Activated T-helper 1 cell treated with anti-CD3 and anti-CD28 coated beads, Interleukin-12 subunit alpha, Interleukin-12 subunit beta, Interleukin-2, Interleukin-4 antibody, amounts not matched to agents 30 ng/mL and 10 ng/mL and 1 ng/mL, durations not matched to agents 14 hours and 24 hours and 36 hours (primary cell): ENCODE data around the gene RBFOX2. TPM values are rescaled to one million over a fixed set of nuclear protein-coding genes. Genes with fewer than 3 reads are reported as not detected.

Source experiments
- DNase-seq: peaks from one replicate; pipeline ENCODE4 v3.0.0; 2021; ENCODE audit warnings: low spot score
- H3K27ac Mint-ChIP-seq: one replicate; pipeline ENCODE4 v1.8.0; 2021; ENCODE audit warnings: mild to moderate bottlenecking, mixed read lengths
- H3K27me3 Mint-ChIP-seq: one replicate; pipeline ENCODE4 v1.8.0; 2022; ENCODE audit warnings: mild to moderate bottlenecking, moderate library complexity, mixed read lengths; ENCODE audit not compliant: insufficient read depth
- H3K36me3 Mint-ChIP-seq: one replicate; pipeline ENCODE4 v1.8.0; 2021; ENCODE audit warnings: low read depth, mixed read lengths
- H3K4me1 Mint-ChIP-seq: one replicate; pipeline ENCODE4 v1.8.0; 2021; ENCODE audit warnings: low read depth, mixed read lengths
- H3K4me3 Mint-ChIP-seq: one replicate; pipeline ENCODE4 v1.8.0; 2021; ENCODE audit warnings: mild to moderate bottlenecking, moderate library complexity, mixed read lengths
- H3K9me3 Mint-ChIP-seq: one replicate; pipeline ENCODE4 v1.8.0; 2021; ENCODE audit warnings: mixed read lengths
- intact Hi-C: fragments of 100-400 bp; cut with micrococcal nuclease; formaldehyde crosslinking; loops from one replicate; pipeline ENCODE4 v1.15.1; 2024
- total RNA-seq: library from RNA; stranded (reverse); gene quantifications from 2 replicates; pipeline ENCODE4 v1.2.3, GENCODE V29; 2022

The RBFOX2 gene
- total RNA-seq, 1 donor from 2014 or later: 3.8 TPM

- Mint-ChIP-seq H3K27me3 (peaks cover 8% of the 10 kb centered on the region), H3K27ac (no peak overlapping the region), H3K4me3 (no peak overlapping the region), H3K4me1 (no peaks in the 10 kb centered on the region), H3K36me3 (no peaks in the 10 kb centered on the region), H3K9me3 (no peaks in the 10 kb centered on the region)
- intact Hi-C loops: no loop called here
- no peak for DNase-seq
Measured at GRCh38 chr22:35957589-35957988, 71.0 kb downstream of the RBFOX2 start.

- H3K27ac Mint-ChIP-seq: no peak overlapping the region
Measured at GRCh38 chr22:35956850-35957249, 71.8 kb downstream of the RBFOX2 start.

GRCh38 chr22:35955546-35955945 is 73.1 kb downstream of the RBFOX2 start:
- Mint-ChIP-seq H3K4me3 (no peak overlapping the region), H3K27ac (no peak overlapping the region), H3K27me3 (peaks cover 4% of the 10 kb centered on the region), H3K9me3 (no peaks in the 10 kb centered on the region), H3K4me1 (no peaks in the 10 kb centered on the region), H3K36me3 (no peaks in the 10 kb centered on the region)
- DNase-seq: no peak
- intact Hi-C loops: no loop called here

More at GRCh38 chr22:35956850-35957249, 71.8 kb downstream of the RBFOX2 start:
- no peak overlapping the region for H3K4me3 Mint-ChIP-seq
- peaks cover 8% of the 10 kb centered on the region for H3K27me3 Mint-ChIP-seq
- H3K36me3 Mint-ChIP-seq: no peaks in the 10 kb centered on the region
- intact Hi-C loops: no loop called here
- no peak for DNase-seq
- H3K4me1 Mint-ChIP-seq: no peaks in the 10 kb centered on the region
- H3K9me3 Mint-ChIP-seq: no peaks in the 10 kb centered on the region

GRCh38 chr22:35952576-35952975 is 76.0 kb downstream of the RBFOX2 start:
- Mint-ChIP-seq H3K9me3 (no peaks in the 10 kb centered on the region), H3K27me3 (peaks cover 3% of the 10 kb centered on the region), H3K4me3 (no peak overlapping the region), H3K27ac (no peak overlapping the region), H3K36me3 (no peaks in the 10 kb centered on the region), H3K4me1 (no peaks in the 10 kb centered on the region)
- intact Hi-C loops: no loop called here
- no peak for DNase-seq

GRCh38 chr22:35950262-35950661 is 78.4 kb downstream of the RBFOX2 start:
- H3K36me3 Mint-ChIP-seq: no peaks in the 10 kb centered on the region
- H3K4me1 Mint-ChIP-seq: no peaks in the 10 kb centered on the region
- DNase-seq: no peak
- no peak overlapping the region for H3K27ac Mint-ChIP-seq
- H3K9me3 Mint-ChIP-seq: no peaks in the 10 kb centered on the region
- no peak overlapping the region for H3K4me3 Mint-ChIP-seq
- intact Hi-C loops: no loop called here
- peaks cover 9% of the 10 kb centered on the region for H3K27me3 Mint-ChIP-seq

DNA sequence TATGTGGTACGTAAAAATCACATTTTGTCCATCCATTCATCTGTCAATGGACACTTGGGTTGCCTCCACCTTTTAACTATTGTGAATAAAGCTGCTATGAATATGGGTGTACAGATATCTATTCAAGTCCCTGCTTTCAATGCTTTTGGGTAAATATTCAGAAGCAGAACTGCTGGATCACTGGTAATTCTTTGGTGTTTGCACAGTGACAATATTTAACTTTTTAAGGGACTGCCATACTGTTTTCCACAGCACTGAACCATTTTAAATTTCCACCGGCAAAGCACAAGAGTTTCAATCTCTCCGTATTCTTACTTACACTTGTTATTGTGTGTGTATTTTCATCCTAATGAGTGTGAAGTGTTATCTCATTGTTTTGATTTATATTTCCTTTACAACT is 79.4 kb downstream of the RBFOX2 start:
- no peaks in the 10 kb centered on the region for H3K9me3 Mint-ChIP-seq
- no peak for DNase-seq
- H3K27me3 Mint-ChIP-seq: peaks cover 13% of the 10 kb centered on the region
- no peaks in the 10 kb centered on the region for H3K36me3 Mint-ChIP-seq
- H3K4me1 Mint-ChIP-seq: no peaks in the 10 kb centered on the region
- no peak overlapping the region for H3K27ac Mint-ChIP-seq
- no peak overlapping the region for H3K4me3 Mint-ChIP-seq
- intact Hi-C loops: no loop called here

- no peak for DNase-seq
- Mint-ChIP-seq H3K4me1 (no peaks in the 10 kb centered on the region), H3K27ac (no peak overlapping the region), H3K36me3 (no peaks in the 10 kb centered on the region), H3K27me3 (peaks cover 13% of the 10 kb centered on the region), H3K4me3 (no peak overlapping the region), H3K9me3 (no peaks in the 10 kb centered on the region)
- intact Hi-C loops: no loop called here
Measured at GRCh38 chr22:35947794-35948425, 80.7 kb downstream of the RBFOX2 start.

DNA sequence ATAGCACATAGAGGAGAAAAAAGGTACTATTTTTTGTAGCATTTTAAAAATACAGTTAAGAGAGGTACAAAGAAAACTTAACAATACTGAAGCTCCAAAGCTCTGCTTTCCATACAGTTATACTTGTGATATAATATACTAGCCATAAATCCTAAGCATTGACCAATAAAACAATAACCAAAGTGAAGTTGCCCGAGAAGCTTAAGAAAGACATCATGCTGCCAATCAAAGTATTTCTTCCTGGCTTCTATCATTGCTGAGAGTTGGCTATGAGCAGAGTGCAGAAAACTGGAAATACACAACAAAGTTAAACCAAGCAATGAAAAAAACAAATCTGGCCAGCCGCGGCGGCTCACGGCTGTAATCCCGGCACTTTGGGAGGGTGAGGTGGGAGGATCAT is 84.2 kb downstream of the RBFOX2 start:
- intact Hi-C loops: no loop called here
- H3K4me1 Mint-ChIP-seq: no peaks in the 10 kb centered on the region
- no peaks in the 10 kb centered on the region for H3K9me3 Mint-ChIP-seq
- H3K27me3 Mint-ChIP-seq: peaks cover 24% of the 10 kb centered on the region
- no peaks in the 10 kb centered on the region for H3K36me3 Mint-ChIP-seq
- DNase-seq: no peak
- no peak overlapping the region for H3K27ac Mint-ChIP-seq
- no peak overlapping the region for H3K4me3 Mint-ChIP-seq

- H3K27ac Mint-ChIP-seq: no peak overlapping the region
- peaks cover 13% of the 10 kb centered on the region for H3K27me3 Mint-ChIP-seq
- H3K4me3 Mint-ChIP-seq: no peak overlapping the region
- no peaks in the 10 kb centered on the region for H3K36me3 Mint-ChIP-seq
- intact Hi-C loops: no loop called here
- no peaks in the 10 kb centered on the region for H3K4me1 Mint-ChIP-seq
- DNase-seq: no peak
- H3K9me3 Mint-ChIP-seq: no peaks in the 10 kb centered on the region
Measured at GRCh38 chr22:35940166-35940565, 88.5 kb downstream of the RBFOX2 start.

- H3K4me1 Mint-ChIP-seq: no peaks in the 10 kb centered on the region
- no peak for DNase-seq
- H3K36me3 Mint-ChIP-seq: no peaks in the 10 kb centered on the region
- no peak overlapping the region for H3K27ac Mint-ChIP-seq
- intact Hi-C loops: no loop called here
- H3K9me3 Mint-ChIP-seq: no peaks in the 10 kb centered on the region
- no peak overlapping the region for H3K4me3 Mint-ChIP-seq
- H3K27me3 Mint-ChIP-seq: peaks cover 11% of the 10 kb centered on the region
Measured at GRCh38 chr22:35938226-35938625, 90.4 kb downstream of the RBFOX2 start.

DNA sequence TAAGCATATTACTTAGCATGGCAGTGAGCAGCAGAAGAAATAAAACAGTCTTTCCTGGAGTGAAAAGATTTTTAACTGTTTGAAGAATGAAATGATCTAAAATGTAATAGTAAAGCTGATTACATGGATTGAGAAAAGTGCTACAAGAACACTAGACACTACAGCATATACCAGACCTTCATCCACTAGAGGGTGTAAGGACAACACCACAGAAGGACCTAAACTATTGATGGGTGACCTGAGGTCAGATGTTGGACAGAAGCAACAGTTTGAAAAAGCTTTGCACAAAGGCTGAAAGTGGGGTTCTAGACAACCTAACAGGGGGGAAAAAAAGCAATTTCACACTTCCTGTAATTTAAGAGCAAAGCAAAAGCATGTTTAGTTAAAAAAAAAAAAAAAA is 97.7 kb downstream of the RBFOX2 start:
- no peaks in the 10 kb centered on the region for H3K36me3 Mint-ChIP-seq
- no peak overlapping the region for H3K27ac Mint-ChIP-seq
- intact Hi-C loops: loop anchor here (1.0 to 5.0 kb wide), 2 partner anchors 136 to 193 kb away; no protein-coding TSS in a partner anchor
- H3K4me3 Mint-ChIP-seq: no peak overlapping the region
- H3K9me3 Mint-ChIP-seq: no peaks in the 10 kb centered on the region
- no peak for DNase-seq
- H3K4me1 Mint-ChIP-seq: no peaks in the 10 kb centered on the region
- H3K27me3 Mint-ChIP-seq: peaks cover 8% of the 10 kb centered on the region

DNA sequence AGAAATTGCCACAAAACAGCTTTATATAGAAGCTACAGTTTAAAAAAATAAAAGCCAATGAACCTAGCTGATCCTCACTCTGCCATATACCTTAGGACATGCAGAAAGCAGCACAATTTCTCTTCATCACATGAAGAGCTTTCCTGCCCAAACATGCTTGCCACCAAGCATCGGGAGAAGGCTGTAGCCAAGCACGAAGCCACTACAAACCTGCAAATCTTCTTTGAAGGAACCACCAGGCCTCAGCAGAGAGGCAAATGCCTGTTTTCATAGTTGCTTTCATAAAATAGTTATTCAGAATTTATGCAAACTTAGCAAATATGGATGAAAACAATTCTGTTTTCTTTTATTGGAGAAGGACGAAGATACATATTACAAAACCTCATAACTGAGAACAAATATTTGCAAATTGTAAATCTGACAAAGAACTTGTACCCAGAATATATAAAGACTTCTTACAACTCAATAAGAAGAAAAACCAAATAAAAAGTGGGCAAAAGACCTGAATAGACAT is 100.3 kb downstream of the RBFOX2 start:
- H3K27ac Mint-ChIP-seq: no peak overlapping the region
- H3K9me3 Mint-ChIP-seq: no peaks in the 10 kb centered on the region
- DNase-seq: no peak
- H3K27me3 Mint-ChIP-seq: peaks cover 8% of the 10 kb centered on the region
- intact Hi-C loops: no loop called here
- H3K4me1 Mint-ChIP-seq: no peaks in the 10 kb centered on the region
- H3K36me3 Mint-ChIP-seq: no peaks in the 10 kb centered on the region
- H3K4me3 Mint-ChIP-seq: no peak overlapping the region

GRCh38 chr22:35923026-35923425 is 105.6 kb downstream of the RBFOX2 start:
- Mint-ChIP-seq H3K36me3 (no peaks in the 10 kb centered on the region), H3K4me1 (peaks cover 9% of the 10 kb centered on the region), H3K27ac (peak overlapping the region; percentile 19), H3K4me3 (no peak overlapping the region), H3K27me3 (peaks cover 3% of the 10 kb centered on the region), H3K9me3 (no peaks in the 10 kb centered on the region)
- intact Hi-C loops: no loop called here
- DNase-seq: no peak

GRCh38 chr22:35921777-35922176 is 106.8 kb downstream of the RBFOX2 start:
- H3K4me3 Mint-ChIP-seq: no peak overlapping the region
- H3K4me1 Mint-ChIP-seq: peaks cover 9% of the 10 kb centered on the region
- peak; percentile 14 for DNase-seq
- no peaks in the 10 kb centered on the region for H3K36me3 Mint-ChIP-seq
- H3K27me3 Mint-ChIP-seq: no peaks in the 10 kb centered on the region
- intact Hi-C loops: loop anchor here (1.0 kb wide), 2 partner anchors 294 to 571 kb away; no protein-coding TSS in a partner anchor
- H3K27ac Mint-ChIP-seq: no peak overlapping the region
- H3K9me3 Mint-ChIP-seq: no peaks in the 10 kb centered on the region
